Esophagus muscularis mucosa (tissue), 3 donors: ENCODE results near the gene DNAJC1.

Experiments
- CTCF ChIP-seq, 3 experiments: fragments of 200-600 bp in 2 of 3; fragments of 450-650 bp in 1 of 3; sonication (generic) in 2 of 3; IDR thresholded peaks; one replicate each; pipeline ENCODE4 v1.5.1; 2017 to 2019; ENCODE audit warnings: antibody characterized with exemption in 3 of 3, mild to moderate bottlenecking in 2 of 3, moderate library complexity in 1 of 3
- POLR2A ChIP-seq: fragments of 450-650 bp; IDR thresholded peaks from one replicate; pipeline ENCODE4 v1.6.1; 2017; ENCODE audit warnings: antibody characterized with exemption, moderate library complexity, mild to moderate bottlenecking, low read depth
- POLR2AphosphoS5 ChIP-seq, 2 donors: sonication (generic); formaldehyde crosslinking; IDR thresholded peaks; one replicate each; pipeline ENCODE4 v1.6.1; 2017; ENCODE audit warnings: antibody characterized with exemption in 2 of 2

DNA sequence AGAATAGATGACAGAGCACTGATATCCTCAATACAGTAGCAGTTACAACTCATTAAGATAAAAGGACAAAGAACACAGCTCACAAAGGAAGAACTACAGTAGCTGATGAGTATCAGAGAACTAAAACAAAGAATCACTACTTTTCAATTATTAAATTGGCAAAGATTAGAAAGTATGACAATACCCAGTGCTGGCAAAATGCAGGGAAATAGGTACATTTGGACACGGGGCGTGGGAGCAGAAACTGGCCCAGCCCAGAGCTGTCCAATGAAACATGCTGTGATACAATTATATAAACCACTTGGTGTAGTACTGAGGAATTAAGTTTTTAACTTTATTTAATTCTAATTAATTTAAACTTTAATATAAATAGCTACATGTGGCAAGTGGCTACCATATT, 243.2 kb downstream of the DNAJC1 start:
- TF ChIP-seq CTCF (IDR thresholded peaks at IDR 0.05): no peak
- no peak for TF ChIP-seq POLR2A
- TF ChIP-seq POLR2AphosphoS5 (IDR thresholded peaks at IDR 0.05): no peak
